NOMO-1 (cell line): Measurements from ENCODE around the gene PTMA.
"Not testable (repeated sequence)": the region's sequence is repeated elsewhere in the genome, so short reads cannot be mapped to it uniquely, and the experiment has no call there.

Source experiments
- DNase-seq, 2 experiments: peaks; one replicate each; lab custom pipeline; 2025; ENCODE audit not compliant: unreplicated experiment in 2 of 2; lab: John Stamatoyannopoulos, UW

Gene PTMA, protein sequence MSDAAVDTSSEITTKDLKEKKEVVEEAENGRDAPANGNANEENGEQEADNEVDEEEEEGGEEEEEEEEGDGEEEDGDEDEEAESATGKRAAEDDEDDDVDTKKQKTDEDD

DNA sequence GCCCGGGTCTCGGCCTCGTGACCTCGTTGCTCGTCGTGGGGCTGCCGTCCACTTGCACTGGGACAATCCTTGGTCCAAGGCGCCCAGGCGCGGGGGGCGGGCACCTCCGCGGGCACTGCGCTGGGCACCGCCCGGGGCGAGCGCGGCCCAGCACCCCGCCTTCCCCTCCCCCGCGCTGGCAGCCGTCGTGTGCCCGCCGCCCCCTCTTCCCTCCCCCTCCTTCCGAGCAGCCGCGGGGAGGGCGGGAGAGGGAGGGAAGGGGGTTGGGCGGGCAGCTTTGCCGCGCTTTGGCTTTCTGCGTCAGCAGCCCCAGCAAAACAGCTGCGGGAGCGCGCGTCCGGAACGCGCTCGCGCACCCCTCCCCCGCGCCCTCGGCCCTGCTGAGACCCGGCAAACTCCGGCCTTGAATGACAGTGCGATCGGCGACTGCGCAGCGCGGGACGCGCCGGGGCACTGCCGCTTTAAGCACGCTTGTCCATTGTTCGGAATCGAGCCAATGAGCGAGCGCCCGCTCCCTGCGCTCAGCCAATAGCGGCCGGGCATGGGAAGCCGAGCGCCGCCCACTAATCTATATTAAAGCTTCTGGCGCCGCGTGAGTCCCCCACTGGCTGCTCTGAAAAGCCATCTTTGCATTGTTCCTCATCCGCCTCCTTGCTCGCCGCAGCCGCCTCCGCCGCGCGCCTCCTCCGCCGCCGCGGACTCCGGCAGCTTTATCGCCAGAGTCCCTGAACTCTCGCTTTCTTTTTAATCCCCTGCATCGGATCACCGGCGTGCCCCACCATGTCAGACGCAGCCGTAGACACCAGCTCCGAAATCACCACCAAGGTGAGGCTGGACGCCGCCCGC, at the start of gene PTMA:
Gene PTMA (plus strand): TSS at position 599 of the 846 bp plus-strand sequence. CDS start 182 bp downstream, at position 781.
- DNase-seq, result peak; percentile 99

DNA sequence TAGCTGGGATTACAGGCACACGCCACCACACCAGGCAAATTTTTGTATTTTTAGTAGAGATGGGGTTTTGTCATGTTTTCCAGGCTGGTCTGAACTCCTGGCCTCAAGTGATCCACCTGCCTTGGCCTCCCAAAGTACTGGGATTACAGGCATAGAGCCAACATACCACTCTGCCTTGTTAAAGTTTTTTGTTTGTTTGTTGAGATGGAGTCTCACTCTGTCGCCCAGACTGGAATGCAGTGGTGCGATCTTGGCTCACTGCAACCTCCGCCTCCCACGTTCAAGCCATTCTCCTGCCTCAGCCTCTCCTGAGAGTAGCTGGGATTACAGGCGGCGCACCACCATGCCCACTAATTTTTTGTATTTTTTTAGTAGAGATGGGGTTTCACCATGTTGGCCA, 48.3 kb upstream of the PTMA start:
- DNase-seq, result not testable (repeated sequence)

DNA sequence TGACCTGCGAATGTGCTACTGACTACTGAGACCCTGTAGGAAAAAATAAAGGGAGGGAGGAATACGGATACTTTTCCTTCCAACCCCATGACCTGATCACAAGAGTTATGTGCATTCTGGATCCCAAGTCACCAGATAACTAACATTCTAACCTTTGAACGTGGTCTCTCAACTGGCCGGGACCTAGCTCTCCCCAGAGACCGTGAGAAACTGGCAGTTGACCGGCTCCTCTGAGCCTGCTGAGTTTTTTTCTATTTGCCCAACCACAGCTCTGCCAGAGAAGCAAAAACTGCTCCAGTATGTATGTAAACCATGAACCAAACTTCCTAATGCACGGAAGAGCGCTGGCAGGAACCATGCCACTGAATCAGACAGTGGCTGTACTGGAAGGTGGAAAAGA, 47.5 kb upstream of the PTMA start:
- no peak for DNase-seq

DNA sequence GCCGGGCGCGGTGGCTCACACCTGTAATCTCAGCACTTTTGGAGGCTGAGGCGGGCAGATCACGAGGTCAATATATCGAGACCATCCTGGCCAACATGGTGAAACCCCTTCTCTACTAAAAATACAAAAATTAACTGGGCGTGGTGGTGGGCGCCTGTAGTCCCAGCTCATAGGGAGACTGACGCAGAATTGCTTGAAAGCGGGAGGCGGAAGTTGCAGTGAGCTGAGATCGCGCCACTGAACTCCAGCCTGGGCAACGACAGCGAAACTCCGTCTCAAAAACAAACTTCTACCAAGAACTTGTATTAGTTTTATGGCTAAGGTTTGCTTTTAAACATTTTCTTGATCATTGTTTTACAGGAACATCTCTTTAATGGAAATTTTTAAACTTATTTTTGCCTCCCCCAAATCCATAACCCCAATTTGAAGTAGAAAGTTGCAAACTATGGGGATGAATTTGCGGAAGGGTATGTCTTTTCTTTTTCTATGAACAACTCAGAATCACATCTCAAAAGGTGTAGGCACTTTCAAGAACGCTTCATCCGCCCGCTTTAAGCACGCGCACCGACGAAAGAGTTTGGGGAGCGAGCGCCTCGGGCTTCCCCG, 46.8 kb upstream of the PTMA start:
- DNase-seq, result no peak

DNA sequence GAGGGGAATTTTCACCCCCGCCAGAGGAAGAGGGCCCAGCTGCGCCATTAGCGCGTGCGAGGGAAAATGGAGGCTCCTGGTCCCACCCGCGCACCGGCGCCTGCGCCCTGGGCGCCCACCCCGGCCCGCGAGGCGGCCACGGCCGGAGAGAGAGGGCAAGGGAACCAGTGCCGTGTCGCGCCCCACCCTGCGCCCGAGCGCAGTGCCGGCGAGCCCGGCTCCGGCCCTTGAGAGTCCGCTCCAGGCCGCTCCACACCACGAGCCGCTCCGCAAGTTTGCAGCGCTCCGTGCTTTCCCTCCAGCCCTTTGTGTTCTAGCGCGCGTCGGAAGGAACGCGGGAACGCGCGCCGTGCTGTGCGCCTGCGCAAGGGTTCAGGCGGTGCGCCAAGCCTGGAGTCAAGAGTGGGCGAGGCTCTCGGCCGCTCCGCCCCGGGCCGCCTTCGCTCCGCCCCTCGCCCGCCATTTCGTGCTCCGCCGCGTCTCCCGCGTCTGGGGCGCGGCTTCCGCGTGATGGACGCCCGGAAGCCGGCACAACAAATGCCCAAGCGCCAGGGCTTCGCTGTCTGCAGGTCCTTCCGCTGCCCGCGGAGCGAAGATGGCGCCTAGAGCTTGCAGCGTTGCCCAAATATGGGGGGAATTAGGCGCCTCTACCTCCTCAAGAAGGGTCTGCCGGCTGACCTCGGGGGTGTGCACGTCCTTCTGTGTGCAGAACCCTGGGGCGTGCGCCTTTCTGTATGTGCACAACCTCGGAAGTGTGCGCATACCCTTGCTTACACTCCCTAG, 46.1 kb upstream of the PTMA start:
- peak; percentile 96 to 98 for DNase-seq

DNA sequence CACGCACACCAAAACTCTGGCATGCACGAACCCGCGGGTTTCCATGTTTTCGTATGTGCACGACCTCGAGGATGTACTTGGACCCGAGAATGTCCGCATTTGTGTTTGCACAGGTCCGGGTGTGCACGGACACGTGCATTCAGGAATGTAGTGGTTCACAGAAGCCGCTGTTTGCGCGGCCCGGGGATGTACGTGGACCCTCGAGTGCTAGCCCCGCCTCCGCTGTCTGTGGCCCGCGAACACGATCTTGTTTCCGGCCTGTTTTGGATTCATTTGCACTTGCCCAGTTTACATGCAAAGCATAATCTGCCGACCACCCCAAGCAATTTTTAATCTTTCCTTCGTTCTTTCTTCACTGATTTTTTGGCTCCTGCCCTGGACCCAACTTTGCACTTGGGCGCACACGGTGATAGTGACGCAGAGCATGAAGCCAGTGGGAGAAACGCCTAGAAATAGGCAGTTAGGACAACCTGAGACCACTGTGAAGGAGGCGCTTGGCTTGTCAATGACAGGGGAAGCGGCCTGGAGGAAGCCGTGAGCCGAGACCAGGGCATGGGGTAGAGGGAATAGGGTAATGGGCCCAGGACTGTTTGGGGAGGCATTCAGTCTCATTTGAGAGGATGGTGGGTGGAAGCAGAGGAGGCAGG, 45.4 kb upstream of the PTMA start:
- DNase-seq, result no peak

DNA sequence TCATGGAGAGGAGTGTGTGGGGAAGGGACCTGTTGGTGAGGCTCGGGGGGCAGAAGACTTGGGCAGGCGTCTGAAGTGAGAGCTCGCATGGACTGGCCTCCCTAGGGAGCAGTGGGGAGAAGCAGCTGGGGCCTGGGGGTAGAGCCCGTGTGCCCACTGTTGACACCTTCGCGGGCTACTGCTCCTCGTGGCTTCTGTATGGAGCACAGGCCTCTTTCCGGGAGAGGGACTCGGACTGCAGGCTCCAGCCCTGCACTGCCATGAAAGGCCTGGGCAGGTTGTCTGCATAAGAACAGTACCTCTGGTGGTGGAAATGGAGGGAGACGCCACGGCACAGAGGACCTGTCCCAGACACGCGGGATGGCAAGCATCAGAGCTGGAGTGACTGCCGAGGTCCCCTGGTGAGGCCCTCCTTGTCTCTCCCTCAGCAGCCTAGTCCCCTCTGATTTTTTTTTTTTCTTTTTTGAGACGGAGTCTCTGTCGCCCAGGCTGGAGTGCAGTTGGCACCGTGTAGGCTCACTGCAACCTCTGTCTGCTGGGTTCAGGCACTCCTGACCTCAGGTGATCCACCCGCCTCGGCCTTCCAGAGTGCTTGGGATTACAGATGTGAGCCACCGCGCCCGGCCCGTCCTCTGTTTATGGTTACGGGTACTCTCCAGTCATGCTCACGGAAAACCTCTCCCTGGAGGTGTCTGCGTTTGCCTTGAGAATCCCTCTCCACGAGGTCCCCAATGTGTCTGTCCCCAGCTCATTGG, 44.7 kb upstream of the PTMA start:
- no peak for DNase-seq

DNA sequence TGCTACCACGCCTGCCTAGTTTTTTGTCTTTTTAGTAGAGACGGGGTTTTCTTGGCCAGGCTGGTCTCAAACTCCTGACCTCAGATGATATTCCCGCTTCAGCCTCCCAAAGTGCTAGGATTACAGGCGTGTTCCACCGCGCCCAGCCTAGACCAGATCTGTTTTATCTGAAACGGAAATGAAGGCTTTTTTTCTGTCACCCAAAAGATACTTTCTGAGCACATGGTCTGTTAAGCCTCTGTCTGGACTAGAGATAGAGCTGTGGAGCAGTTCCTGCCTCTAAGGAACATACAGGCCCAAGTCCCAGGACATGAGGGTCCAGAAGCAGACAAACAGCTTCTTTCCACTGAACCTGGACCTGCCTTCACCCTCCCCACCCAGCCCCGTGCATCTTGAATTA, 43.6 kb upstream of the PTMA start:
- DNase-seq, result no peak

DNA sequence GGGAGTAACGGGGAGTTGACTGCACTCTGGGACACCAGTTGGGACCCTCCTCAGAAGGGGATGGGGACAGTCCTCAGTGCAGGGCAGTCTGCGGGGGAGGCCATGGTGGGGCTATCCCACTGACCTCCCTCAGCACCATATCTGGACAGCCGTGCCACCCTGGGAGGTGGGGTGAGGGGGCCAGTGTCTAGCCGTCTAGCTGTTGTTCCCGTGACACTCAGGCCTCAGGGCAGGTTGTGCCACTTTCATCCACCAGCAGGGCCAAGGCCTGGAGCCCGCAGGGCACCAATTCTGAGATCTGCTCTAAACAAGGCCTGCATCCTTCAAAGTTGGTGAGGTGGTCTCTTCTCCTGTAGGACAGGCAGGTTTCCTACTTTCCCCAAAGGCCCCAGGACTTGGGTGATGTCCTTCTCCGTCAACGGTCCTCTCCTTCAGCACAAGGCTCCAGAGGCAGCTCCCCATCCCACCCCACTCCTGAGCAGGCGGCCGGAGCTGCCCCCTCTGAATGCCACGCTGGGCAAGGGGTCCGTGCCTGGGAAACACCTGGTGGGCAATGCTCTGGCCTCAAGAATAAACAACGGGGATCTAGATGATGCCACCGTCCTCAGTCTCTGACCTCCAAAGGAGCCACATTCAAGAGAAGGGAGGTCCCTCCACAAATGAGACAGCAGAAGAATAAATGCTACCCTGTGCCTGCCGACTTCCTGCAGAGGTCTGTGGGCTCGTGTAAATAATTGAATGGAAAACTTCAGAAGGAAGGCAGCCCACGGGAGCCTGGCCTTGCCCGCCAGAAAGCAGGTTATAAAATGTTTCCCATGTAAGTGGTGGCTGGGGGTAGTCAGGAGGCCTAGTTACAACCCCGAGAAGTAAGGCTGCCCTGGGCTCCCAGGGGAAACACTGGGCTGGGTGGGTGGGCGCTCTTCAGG, 42.8 kb upstream of the PTMA start:
- peak in 1 of 2 experiments; percentile 24 for DNase-seq

DNA sequence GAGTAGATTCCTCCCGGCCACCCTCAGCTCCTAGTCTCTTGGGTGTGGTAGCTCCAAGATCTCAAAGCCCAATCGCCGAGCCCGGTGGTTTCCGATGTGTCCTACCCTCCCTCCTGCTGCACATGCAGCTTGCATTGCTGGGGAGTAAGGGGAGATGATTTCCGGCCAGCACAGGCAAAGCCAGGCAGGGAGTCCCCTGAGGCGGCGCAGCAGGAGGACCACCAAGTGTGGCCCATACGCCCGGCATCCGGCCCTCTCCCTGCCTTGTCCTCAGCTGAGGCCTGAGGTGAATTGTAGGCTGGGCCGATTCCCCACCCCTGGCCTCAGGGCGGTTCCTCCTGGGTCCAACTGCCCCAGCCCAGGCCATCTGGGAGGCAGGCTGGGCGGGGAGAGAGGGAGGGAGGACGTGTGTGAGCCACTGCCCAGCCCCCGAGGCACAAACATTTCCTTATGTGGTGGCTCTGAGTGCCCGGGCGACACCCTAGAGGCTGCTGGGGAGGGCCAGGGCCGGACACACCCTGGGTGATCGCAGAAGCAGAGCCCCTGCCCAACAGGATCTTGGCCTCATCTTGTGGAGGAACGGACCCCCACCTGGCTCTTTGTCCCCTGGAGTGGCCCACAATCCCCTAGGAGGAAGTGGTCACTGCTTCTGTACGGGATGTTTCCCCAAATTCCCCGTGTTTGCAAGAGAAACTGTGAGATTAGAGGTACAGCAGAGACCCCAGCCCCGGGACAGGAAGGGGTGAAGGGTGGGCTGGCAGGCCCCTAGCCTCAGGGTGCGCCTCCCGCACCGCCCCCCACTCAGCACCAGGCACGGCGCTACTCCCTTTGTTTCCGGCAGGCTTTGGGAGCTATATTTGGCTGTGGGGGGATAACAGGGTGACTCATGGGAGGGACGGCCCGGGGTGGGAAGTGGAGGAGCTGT, 41.9 kb upstream of the PTMA start:
- peak; percentile 94 to 98 for DNase-seq

DNA sequence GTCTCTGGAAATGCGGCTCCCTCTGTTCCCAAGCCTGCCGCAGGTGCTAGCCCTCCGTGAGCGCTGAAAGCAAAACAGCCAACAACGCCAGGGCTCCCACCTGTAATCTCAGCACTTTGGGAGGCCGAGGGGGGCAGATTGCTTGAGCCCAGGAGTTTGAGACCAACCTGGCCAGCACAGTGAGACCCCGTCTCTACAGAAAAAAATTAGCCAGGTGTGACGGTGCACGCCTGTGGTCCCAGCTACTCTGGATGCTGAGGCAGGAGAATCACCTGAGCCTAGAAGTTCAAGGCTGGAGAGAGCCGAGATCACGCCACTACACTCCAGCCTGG, 41.3 kb upstream of the PTMA start:
- no peak for DNase-seq

DNA sequence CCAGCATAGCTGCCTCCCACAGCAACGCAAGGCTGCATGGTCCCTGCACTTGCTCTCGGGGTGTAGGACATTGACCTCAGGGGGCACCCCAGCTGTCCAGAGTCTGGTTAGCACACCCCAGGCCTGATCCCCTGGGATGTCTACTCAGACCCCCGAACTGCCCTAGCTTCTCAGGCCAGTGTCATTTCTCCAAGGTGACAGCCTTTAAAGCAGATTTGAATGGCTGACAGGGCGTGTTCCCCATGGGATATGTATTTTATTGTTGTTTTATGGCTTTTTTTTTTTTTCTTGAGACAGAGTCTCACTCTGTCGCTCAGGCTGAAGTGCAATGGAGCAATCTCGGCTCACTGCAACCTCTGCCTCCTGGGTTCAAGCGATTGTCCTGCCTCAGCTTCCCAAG, 40.8 kb upstream of the PTMA start:
- DNase-seq, result no peak

DNA sequence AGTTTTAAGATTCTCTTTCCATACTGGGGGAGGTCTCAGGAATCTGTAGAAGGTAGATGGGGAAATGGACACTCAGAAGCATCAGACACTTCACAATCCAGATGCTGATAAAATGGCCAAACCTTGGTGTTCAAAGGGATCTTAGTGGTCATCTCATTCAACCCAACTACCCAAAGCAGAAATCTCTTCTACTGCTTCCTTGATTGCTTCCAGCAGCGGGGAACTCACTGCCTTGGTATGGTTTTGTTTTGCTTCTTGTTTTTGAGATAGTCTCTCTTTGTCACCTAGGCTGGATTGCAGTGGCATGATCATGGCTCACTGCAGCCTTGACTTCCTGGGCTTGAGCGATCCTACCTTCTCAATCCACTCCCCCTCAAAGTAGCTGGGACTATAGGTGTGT, 39.3 kb upstream of the PTMA start:
- no peak for DNase-seq

DNA sequence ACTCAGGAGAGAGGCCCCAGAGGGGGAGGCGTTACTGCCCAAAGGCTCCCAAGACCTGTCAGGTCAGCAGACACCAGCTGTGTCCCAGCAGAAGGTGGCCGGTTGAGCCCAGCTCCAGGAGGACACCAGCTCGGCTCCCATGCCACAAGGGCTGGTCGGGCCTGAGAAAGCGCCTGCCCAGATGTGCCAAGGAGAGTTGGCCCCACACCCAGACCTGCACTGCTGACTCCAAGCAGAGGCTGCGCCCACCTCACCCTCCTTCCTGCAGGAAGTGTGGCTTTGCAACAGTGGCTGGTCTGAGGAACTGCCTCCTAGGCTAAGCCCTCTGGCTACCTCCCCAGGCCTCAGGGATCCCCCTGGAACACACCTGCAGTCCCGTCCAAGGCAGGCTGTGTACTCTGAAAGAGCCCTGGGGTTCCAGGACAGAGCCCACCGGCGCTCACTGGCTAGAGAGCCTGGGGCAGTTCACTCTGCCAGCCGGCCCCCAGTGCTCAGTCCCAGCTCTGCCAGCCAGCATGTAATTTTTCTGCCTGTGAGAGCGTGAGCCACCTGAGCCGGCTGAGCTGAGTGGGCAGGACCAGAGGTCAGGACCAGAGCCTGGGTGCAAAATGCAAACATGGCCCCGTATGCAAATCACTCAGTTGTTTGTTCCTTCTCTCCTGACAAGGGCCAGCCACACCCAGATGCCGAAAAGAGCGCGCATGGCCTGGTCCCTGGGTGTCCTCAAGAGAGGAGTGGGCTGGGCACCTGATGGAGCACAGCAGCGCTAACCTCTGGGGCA, 36.9 kb upstream of the PTMA start:
- peak in 1 of 2 experiments; percentile 43 for DNase-seq

DNA sequence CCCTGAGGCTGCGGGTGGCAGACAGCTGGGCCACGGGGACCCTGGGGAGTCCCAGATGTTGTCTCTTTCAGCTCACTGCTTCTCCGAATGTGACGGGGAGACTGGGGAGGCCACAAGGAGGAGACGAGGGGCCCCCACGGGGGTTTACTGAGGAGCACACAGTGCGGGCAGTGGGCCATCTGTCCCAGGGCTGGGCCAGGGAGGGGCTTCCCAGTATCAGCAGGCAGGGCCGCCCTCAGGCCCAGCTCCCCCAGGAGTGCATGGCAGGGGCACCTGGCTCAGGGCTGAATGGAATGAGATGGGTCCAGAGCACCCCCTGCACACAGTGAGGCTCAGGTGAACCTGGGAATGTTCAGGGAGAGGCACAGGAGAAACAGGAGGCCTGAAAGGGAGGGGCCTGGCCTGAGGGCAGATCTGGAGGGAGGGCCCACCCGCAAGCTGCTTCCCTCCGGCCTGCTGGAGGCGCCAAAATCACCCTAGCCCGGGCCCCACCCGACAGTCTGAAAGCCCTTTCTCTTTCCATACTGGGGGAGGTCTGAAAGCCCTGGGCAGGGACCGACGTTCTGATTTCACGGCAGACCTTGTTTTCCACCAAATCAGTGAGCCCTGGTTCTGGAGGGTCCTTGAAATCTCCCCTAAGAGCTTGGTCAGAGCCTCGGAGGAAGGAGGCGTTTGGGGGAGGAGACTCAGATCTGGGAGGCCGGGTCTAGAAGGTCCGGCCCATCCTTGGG, 35.5 kb upstream of the PTMA start:
- peak; percentile 53 to 72 for DNase-seq

DNA sequence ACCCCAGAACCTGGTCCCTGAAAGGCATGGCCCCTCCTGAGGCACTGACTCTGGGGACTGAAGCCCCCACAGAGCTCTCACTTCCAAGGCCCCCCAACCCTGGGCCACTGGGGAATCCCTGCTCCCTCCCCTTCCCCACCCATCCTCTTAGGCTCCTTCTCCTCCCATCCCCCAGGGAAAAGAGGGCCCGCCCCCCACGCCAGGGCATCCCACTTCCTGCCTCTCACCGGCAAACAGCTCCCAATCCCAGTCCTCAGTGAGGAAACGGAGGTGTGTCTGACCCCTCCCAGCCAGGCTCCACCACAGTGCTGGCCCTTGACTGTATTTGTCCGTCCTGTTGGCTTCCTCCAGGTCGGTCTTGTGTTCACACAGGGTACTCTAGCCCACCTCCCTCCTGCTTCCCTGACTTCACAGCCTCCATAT, 35.0 kb upstream of the PTMA start:
- DNase-seq, result no peak
